SK-N-SH (cell line): ENCODE measurements around the gene ZG16. TPM values are rescaled to one million over a fixed set of nuclear protein-coding genes. Genes with fewer than 3 reads are reported as not detected.

Experiments used
- CTCF ChIA-PET: fragments of 300-600, 350-600 bp; formaldehyde crosslinking; extraction: SDS; loops from one replicate; lab custom pipeline; 2021; lab: Yijun Ruan, JAX
- POLR2A ChIA-PET: fragments of 350-600 bp; sonication (Branson Sonifier 250); formaldehyde crosslinking; extraction: SDS; loops from one replicate; lab custom pipeline; 2020; ENCODE audit warnings: antibody characterized with exemption, inconsistent platforms; lab: Yijun Ruan, JAX
- DNase-seq: peaks from one replicate; pipeline ENCODE4 v3.0.0; 2012
- H2AFZ ChIP-seq: fragments of 200-600 bp; sonication (generic); 2 replicates; pipeline ENCODE4 v1.8.1; 2016; ENCODE audit warnings: antibody characterized with exemption, mild to moderate bottlenecking, low read depth
- H3F3A ChIP-seq: fragments of 200-600 bp; sonication (generic); replicated peaks from 2 replicates; pipeline ENCODE3; 2016; ENCODE audit warnings: antibody characterized with exemption, mild to moderate bottlenecking; ENCODE audit not compliant: insufficient read depth
- H3K27ac ChIP-seq, 2 experiments: fragments of 200-500 bp in 1 of 2; fragments of 200-600 bp in 1 of 2; sonication (Bioruptor generic) in 1 of 2; sonication (generic), shearing (Covaris generic) in 1 of 2; 2 replicates each; pipeline versions ENCODE4 v1.5.1 to v1.6.1; 2014 to 2016; ENCODE audit warnings: low read depth in 2 of 2, inconsistent platforms in 1 of 2, low read length in 1 of 2, mild to moderate bottlenecking in 1 of 2, mixed read lengths in 1 of 2
- H3K27me3 ChIP-seq: fragments of 200-600 bp; sonication (generic), shearing (Covaris generic); 2 replicates; pipeline ENCODE4 v1.6.1; 2016; ENCODE audit warnings: mixed run types; ENCODE audit not compliant: insufficient read depth
- H3K36me3 ChIP-seq, 2 experiments: fragments of 200-500 bp in 1 of 2; fragments of 200-600 bp in 1 of 2; sonication (Bioruptor generic) in 1 of 2; sonication (generic) in 1 of 2; replicated peaks in 1 of 2; 2 replicates each; pipeline versions ENCODE3 to v1.5.1; 2014 to 2016; ENCODE audit warnings: low read length in 1 of 2, mild to moderate bottlenecking in 1 of 2; ENCODE audit not compliant: insufficient read depth in 2 of 2, control insufficient read depth in 1 of 2
- H3K4me1 ChIP-seq, 2 experiments: fragments of 200-500 bp in 1 of 2; fragments of 200-600 bp in 1 of 2; sonication (Bioruptor generic) in 1 of 2; sonication (generic), shearing (Covaris generic) in 1 of 2; 2 replicates each; pipeline versions ENCODE4 v1.5.1 to v1.6.1; 2014 to 2016; ENCODE audit warnings: low read depth in 1 of 2, low read length in 1 of 2, mixed run types in 1 of 2; ENCODE audit not compliant: insufficient read depth in 2 of 2, control insufficient read depth in 1 of 2
- H3K4me2 ChIP-seq: fragments of 200-600 bp; sonication (generic), shearing (Covaris generic); 2 replicates; pipeline ENCODE4 v1.6.1; 2017; ENCODE audit warnings: mixed run types
- H3K4me3 ChIP-seq, 2 experiments: fragments of 200-500 bp in 1 of 2; fragments of 200-600 bp in 1 of 2; sonication (Bioruptor generic) in 1 of 2; sonication (generic), shearing (Covaris generic) in 1 of 2; 2 replicates each; pipeline versions ENCODE4 v1.5.1 to v1.8.1; 2014 to 2016; ENCODE audit warnings: low read depth in 2 of 2, inconsistent platforms in 1 of 2, low read length in 1 of 2, mild to moderate bottlenecking in 1 of 2, mixed read lengths in 1 of 2, moderate library complexity in 1 of 2
- H3K79me2 ChIP-seq: fragments of 200-600 bp; sonication (generic); 2 replicates; pipeline ENCODE4 v1.8.1; 2017; ENCODE audit warnings: mild to moderate bottlenecking; ENCODE audit not compliant: insufficient read depth
- H3K9ac ChIP-seq: fragments of 200-600 bp; sonication (generic); 2 replicates; pipeline ENCODE4 v1.6.1; 2017; ENCODE audit warnings: mixed run types
- H3K9me2 ChIP-seq: fragments of 200-600 bp; sonication (generic); 2 replicates; pipeline ENCODE4 v1.6.1; 2017; ENCODE audit warnings: mixed run types
- H3K9me3 ChIP-seq: fragments of 200-600 bp; sonication (generic); 2 replicates; pipeline ENCODE4 v1.6.1; 2017; ENCODE audit warnings: mixed run types, mild to moderate bottlenecking, moderate library complexity
- H4K20me1 ChIP-seq: fragments of 200-600 bp; sonication (generic); 2 replicates; pipeline ENCODE4 v1.6.1; 2017; ENCODE audit warnings: mild to moderate bottlenecking, mixed run types; ENCODE audit not compliant: insufficient read depth
- CHD2 ChIP-seq: fragments of 150-350 bp; IDR thresholded peaks from 2 replicates; pipeline ENCODE4 v1.6.1; 2018; ENCODE audit warnings: low read length; ENCODE audit not compliant: partially characterized antibody
- ELF1 ChIP-seq: IDR thresholded peaks from 2 replicates; pipeline ENCODE4 v1.4.0; 2012
- EZH2phosphoT487 ChIP-seq: fragments of 200-600 bp; sonication (generic); IDR thresholded peaks from 2 replicates; pipeline ENCODE4 v1.6.1; 2017; ENCODE audit warnings: low read depth, mixed run types, mild to moderate bottlenecking, antibody characterized with exemption, moderate library complexity, borderline replicate concordance
- FOSL2 ChIP-seq: IDR thresholded peaks from 2 replicates; pipeline ENCODE4 v1.4.0; 2012; ENCODE audit warnings: low read depth, mild to moderate bottlenecking, moderate library complexity, borderline replicate concordance
- FOXM1 ChIP-seq: IDR thresholded peaks from 2 replicates; pipeline ENCODE4 v1.4.0; 2012; ENCODE audit warnings: low read depth, mild to moderate bottlenecking
- GATA2 ChIP-seq: sonication (generic); formaldehyde crosslinking; IDR thresholded peaks from 2 replicates; pipeline ENCODE4 v1.5.0; 2020; ENCODE audit warnings: mild to moderate bottlenecking, missing genetic modification reagents
- NFIC ChIP-seq: IDR thresholded peaks from 2 replicates; pipeline ENCODE4 v1.4.0; 2012; ENCODE audit warnings: borderline replicate concordance
- NRF1 ChIP-seq: IDR thresholded peaks from 2 replicates; pipeline ENCODE4 v1.6.1; 2012; ENCODE audit warnings: low read depth, mild to moderate bottlenecking, low read length
- RCOR1 ChIP-seq: fragments of 150-350 bp; IDR thresholded peaks from 2 replicates; pipeline ENCODE4 v1.6.1; 2017; ENCODE audit warnings: antibody characterized with exemption, low read length
- RFX5 ChIP-seq: IDR thresholded peaks from 2 replicates; pipeline ENCODE4 v1.6.1; 2012; ENCODE audit warnings: mild to moderate bottlenecking, improper control_type of control experiment, low read length
- RXRA ChIP-seq: IDR thresholded peaks from 2 replicates; pipeline ENCODE4 v1.4.0; 2012; ENCODE audit warnings: low read depth, mild to moderate bottlenecking, borderline replicate concordance
- SMC3 ChIP-seq: IDR thresholded peaks from 2 replicates; pipeline ENCODE4 v1.6.1; 2012; ENCODE audit warnings: low read depth, low read length, improper control_type of control experiment
- TAF1 ChIP-seq: IDR thresholded peaks from 2 replicates; pipeline ENCODE4 v1.6.1; 2012; ENCODE audit warnings: low read depth, mild to moderate bottlenecking, low read length, moderate library complexity, borderline replicate concordance
- WGBS: methylation state at CpG from one replicate; pipeline ENCODE4 v1.1.6; 2017; ENCODE audit warnings: low lambda C conversion rate; 5-methylcytosine and 5-hydroxymethylcytosine counted together
- polyA plus RNA-seq, 3 experiments: library from polyadenylated mRNA; depleted of rRNA; stranded (reverse); fragments of >200 nt; gene quantifications; 2 replicates each; pipeline ENCODE4 v1.2.3, GENCODE V29; 2012
- TF ChIP-seq, protein P1 (sequence below): IDR thresholded peaks from 2 replicates; pipeline ENCODE4 v1.4.0; 2012; ENCODE audit warnings: low read depth, borderline replicate concordance
- TF ChIP-seq, protein P2 (sequence below): IDR thresholded peaks from 2 replicates; pipeline ENCODE4 v1.6.1; 2012; ENCODE audit warnings: mild to moderate bottlenecking, low read depth, low read length, moderate library complexity
- TF ChIP-seq, protein P3 (sequence below): IDR thresholded peaks from 2 replicates; pipeline ENCODE4; 2012
- TF ChIP-seq, protein P4 (sequence below): fragments of 150-350 bp; IDR thresholded peaks from 2 replicates; pipeline ENCODE4 v1.6.1; 2016; ENCODE audit warnings: mild to moderate bottlenecking, low read depth, low read length
- TF ChIP-seq, protein P5 (sequence below): IDR thresholded peaks from 2 replicates; pipeline ENCODE4 v1.4.0; 2012; ENCODE audit warnings: low read depth
- TF ChIP-seq, protein P6 (sequence below): IDR thresholded peaks from 2 replicates; pipeline ENCODE4 v1.4.0; 2012; ENCODE audit warnings: low read depth, borderline replicate concordance
- TF ChIP-seq, protein P7 (sequence below): fragments of 150-350 bp; IDR thresholded peaks from 2 replicates; pipeline ENCODE4 v1.6.1; 2017; ENCODE audit warnings: antibody characterized with exemption, low read length, low read depth, borderline replicate concordance

ZG16 gene
- polyA plus RNA-seq, 1 of the 3 experiments (the other 2 are of a cell fraction) = not detected

DNA sequence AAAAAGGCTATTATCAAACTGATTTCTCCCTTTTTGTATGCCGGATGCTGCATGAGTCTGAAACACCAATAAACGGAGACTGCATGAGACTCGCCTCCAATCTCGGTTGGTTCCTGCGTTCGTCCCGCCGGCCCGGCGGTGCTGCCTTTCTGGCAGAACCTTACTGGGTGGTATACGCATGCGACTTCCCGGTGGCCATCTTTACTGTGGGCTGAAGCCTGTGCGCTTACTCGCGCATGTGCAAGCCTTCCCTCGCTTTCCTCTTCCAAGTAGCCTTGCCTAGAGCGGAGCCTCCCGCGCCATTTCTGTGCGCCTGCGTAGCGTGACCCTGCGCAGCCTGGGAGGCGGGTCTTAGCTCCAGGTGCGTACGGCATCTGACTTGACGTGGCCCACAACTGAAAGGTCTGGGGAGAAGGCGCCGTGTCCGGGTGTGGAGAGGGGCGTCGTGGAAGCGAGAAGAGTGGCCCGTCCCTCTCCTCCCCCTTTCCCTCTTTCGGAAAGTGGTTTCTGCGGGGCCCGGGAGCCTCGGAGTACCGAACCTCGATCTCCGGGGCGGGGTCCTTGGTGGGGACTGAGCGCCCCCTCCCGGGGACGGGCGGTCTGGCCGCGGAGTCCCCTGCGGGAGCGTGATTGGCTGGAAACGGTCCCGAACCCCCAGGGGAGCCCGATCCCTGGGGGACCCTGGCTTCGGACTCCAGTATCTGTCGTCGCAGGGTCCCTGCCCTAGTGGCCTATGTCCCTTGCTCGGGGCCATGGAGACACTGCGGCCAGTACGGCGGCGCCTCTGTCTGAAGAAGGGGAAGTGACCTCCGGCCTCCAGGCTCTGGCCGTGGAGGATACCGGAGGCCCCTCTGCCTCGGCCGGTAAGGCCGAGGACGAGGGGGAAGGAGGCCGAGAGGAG, 38.0 kb downstream of the ZG16 start, which contains the start of gene PAGR1:
TSS of gene PAGR1 (plus strand) at position 360 of the 901 bp plus-strand sequence. CDS start at position 734, 374 bp downstream.
- H3K9me3 ChIP-seq = no peaks in the 10 kb centered on the region
- no peaks in the 10 kb centered on the region for H3K9me2 ChIP-seq
- H3F3A ChIP-seq = peaks cover 36% of the 10 kb centered on the region
- peak within 1 kb of the TSS; percentile 89 for H2AFZ ChIP-seq
- POLR2A ChIA-PET = interaction anchor here (0.8 to 1.7 kb wide), 7 partner anchors 8 to 85 kb away, joined by 3 to 7 read pairs (median 4); partner anchors contain the start of genes CDIPT, KIF22, MAZ and SEZ6L2
- peaks cover 6 to 11% of the 10 kb centered on the region in 2 experiments for H3K36me3 ChIP-seq
- CTCF ChIA-PET = interaction anchor here (0.5 to 14.0 kb wide), 27 partner anchors 8 to 602 kb away, joined by 3 to 129 read pairs (median 4); partner anchors contain the start of genes ASPHD1, KCTD13, KIF22 and SEZ6L2
- H3K4me1 ChIP-seq = peaks cover 26 to 55% of the 10 kb centered on the region in 2 experiments; a peak in 3 of 4 replicates
- peak within 1 kb of the TSS; percentile 97 for H3K4me2 ChIP-seq
- H3K79me2 ChIP-seq = peaks cover 77% of the 10 kb centered on the region
- H3K4me3 ChIP-seq = peak within 1 kb of the TSS; percentile 72 to 77
- peak within 1 kb of the TSS; percentile 72 for H3K9ac ChIP-seq
- H3K27ac ChIP-seq = peak within 1 kb of the TSS; percentile 64 to 94
- WGBS = 1% methylated on average over 39 of the region's 70 CpGs
- H3K27me3 ChIP-seq = no peaks in the 10 kb centered on the region
- no peaks in the 10 kb centered on the region for H4K20me1 ChIP-seq
- peak; percentile 93 for DNase-seq
- TF ChIP-seq CHD2 = peak; percentile 58
- TF ChIP-seq, protein P1, sequence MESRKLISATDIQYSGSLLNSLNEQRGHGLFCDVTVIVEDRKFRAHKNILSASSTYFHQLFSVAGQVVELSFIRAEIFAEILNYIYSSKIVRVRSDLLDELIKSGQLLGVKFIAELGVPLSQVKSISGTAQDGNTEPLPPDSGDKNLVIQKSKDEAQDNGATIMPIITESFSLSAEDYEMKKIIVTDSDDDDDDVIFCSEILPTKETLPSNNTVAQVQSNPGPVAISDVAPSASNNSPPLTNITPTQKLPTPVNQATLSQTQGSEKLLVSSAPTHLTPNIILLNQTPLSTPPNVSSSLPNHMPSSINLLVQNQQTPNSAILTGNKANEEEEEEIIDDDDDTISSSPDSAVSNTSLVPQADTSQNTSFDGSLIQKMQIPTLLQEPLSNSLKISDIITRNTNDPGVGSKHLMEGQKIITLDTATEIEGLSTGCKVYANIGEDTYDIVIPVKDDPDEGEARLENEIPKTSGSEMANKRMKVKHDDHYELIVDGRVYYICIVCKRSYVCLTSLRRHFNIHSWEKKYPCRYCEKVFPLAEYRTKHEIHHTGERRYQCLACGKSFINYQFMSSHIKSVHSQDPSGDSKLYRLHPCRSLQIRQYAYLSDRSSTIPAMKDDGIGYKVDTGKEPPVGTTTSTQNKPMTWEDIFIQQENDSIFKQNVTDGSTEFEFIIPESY = 0 out of 2 replicates have a peak, but pooled peaks have one; percentile 5
- TF ChIP-seq ELF1 = peak; percentile 70; the same call in 1 of the 2 replicates
- 0 out of 2 replicates have a peak, but pooled peaks have one; percentile 9 for TF ChIP-seq NFIC
- TF ChIP-seq, protein P2, sequence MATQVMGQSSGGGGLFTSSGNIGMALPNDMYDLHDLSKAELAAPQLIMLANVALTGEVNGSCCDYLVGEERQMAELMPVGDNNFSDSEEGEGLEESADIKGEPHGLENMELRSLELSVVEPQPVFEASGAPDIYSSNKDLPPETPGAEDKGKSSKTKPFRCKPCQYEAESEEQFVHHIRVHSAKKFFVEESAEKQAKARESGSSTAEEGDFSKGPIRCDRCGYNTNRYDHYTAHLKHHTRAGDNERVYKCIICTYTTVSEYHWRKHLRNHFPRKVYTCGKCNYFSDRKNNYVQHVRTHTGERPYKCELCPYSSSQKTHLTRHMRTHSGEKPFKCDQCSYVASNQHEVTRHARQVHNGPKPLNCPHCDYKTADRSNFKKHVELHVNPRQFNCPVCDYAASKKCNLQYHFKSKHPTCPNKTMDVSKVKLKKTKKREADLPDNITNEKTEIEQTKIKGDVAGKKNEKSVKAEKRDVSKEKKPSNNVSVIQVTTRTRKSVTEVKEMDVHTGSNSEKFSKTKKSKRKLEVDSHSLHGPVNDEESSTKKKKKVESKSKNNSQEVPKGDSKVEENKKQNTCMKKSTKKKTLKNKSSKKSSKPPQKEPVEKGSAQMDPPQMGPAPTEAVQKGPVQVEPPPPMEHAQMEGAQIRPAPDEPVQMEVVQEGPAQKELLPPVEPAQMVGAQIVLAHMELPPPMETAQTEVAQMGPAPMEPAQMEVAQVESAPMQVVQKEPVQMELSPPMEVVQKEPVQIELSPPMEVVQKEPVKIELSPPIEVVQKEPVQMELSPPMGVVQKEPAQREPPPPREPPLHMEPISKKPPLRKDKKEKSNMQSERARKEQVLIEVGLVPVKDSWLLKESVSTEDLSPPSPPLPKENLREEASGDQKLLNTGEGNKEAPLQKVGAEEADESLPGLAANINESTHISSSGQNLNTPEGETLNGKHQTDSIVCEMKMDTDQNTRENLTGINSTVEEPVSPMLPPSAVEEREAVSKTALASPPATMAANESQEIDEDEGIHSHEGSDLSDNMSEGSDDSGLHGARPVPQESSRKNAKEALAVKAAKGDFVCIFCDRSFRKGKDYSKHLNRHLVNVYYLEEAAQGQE = peak; percentile 23; the same call in 1 of the 2 replicates
- TF ChIP-seq NRF1 = peak; percentile 100
- peak; percentile 87 for TF ChIP-seq TAF1
- TF ChIP-seq, protein P3, sequence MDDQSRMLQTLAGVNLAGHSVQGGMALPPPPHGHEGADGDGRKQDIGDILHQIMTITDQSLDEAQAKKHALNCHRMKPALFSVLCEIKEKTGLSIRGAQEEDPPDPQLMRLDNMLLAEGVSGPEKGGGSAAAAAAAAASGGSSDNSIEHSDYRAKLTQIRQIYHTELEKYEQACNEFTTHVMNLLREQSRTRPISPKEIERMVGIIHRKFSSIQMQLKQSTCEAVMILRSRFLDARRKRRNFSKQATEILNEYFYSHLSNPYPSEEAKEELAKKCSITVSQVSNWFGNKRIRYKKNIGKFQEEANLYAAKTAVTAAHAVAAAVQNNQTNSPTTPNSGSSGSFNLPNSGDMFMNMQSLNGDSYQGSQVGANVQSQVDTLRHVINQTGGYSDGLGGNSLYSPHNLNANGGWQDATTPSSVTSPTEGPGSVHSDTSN = no peak; the same call in 1 of the 2 replicates
- TF ChIP-seq, protein P4, sequence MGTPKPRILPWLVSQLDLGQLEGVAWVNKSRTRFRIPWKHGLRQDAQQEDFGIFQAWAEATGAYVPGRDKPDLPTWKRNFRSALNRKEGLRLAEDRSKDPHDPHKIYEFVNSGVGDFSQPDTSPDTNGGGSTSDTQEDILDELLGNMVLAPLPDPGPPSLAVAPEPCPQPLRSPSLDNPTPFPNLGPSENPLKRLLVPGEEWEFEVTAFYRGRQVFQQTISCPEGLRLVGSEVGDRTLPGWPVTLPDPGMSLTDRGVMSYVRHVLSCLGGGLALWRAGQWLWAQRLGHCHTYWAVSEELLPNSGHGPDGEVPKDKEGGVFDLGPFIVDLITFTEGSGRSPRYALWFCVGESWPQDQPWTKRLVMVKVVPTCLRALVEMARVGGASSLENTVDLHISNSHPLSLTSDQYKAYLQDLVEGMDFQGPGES = no peak
- no peak for TF ChIP-seq GATA2 (CRISPR knock-in tag)
- no peak for TF ChIP-seq RXRA
- TF ChIP-seq FOXM1 = no peak
- TF ChIP-seq, protein P5, sequence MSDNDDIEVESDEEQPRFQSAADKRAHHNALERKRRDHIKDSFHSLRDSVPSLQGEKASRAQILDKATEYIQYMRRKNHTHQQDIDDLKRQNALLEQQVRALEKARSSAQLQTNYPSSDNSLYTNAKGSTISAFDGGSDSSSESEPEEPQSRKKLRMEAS = peak; percentile 73; the same call in 1 of the 2 replicates
- no peak for TF ChIP-seq RCOR1
- TF ChIP-seq SMC3 = peak; percentile 44
- TF ChIP-seq, protein P6, sequence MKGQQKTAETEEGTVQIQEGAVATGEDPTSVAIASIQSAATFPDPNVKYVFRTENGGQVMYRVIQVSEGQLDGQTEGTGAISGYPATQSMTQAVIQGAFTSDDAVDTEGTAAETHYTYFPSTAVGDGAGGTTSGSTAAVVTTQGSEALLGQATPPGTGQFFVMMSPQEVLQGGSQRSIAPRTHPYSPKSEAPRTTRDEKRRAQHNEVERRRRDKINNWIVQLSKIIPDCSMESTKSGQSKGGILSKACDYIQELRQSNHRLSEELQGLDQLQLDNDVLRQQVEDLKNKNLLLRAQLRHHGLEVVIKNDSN = peak; percentile 9; the same call in 1 of the 2 replicates
- TF ChIP-seq, protein P7, sequence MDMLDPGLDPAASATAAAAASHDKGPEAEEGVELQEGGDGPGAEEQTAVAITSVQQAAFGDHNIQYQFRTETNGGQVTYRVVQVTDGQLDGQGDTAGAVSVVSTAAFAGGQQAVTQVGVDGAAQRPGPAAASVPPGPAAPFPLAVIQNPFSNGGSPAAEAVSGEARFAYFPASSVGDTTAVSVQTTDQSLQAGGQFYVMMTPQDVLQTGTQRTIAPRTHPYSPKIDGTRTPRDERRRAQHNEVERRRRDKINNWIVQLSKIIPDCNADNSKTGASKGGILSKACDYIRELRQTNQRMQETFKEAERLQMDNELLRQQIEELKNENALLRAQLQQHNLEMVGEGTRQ = no peak
- TF ChIP-seq EZH2phosphoT487 = no peak
- peak; percentile 70; the same call in 1 of the 2 replicates for TF ChIP-seq RFX5
- no peak for TF ChIP-seq FOSL2
